AG10803 (cell line): ENCODE measurements around the gene SHROOM2.

Experiments used
- DNase-seq: peaks from one replicate; pipeline ENCODE4 v3.0.0; 2010; ENCODE audit warnings: low read depth
- H3K4me3 ChIP-seq: 2 replicates; pipeline ENCODE4 v1.5.1; 2011; ENCODE audit warnings: mild to moderate bottlenecking, low read length, control low read depth
- CTCF ChIP-seq: conservative IDR thresholded peaks from 2 replicates; pipeline ENCODE4 v1.5.1; 2011; ENCODE audit warnings: mild to moderate bottlenecking, low read length, control low read depth, inconsistent platforms

Gene SHROOM2

GRCh38 chrX:9997041-9997440 lies 210.8 kb downstream of the SHROOM2 start:
- no peak for TF ChIP-seq CTCF
- no peak overlapping the region for H3K4me3 ChIP-seq
- DNase-seq = no peak

- no peak for DNase-seq
- no peak for TF ChIP-seq CTCF
These were observed 211.3 kb downstream of the SHROOM2 start for GRCh38 chrX:9997524-9997923.

More at GRCh38 chrX:9997524-9997923, 211.3 kb downstream of the SHROOM2 start:
- H3K4me3 ChIP-seq = no peak overlapping the region
